Endodermal cell (in vitro differentiated cells): ENCODE data around the gene PSEN2. TPM values are rescaled to one million over a fixed set of nuclear protein-coding genes. Genes with fewer than 3 reads are reported as not detected.

Experiments used
- DNase-seq: peaks from one replicate; pipeline ENCODE4 v3.0.0-alpha.2; 2017
- H3K27ac ChIP-seq: 2 replicates; pipeline ENCODE4 v1.5.1; 2013; ENCODE audit warnings: mild to moderate bottlenecking, low read depth, low read length, moderate library complexity
- H3K27me3 ChIP-seq: 2 replicates; pipeline ENCODE4 v1.6.1; 2013; ENCODE audit warnings: mild to moderate bottlenecking, low read length, moderate library complexity; ENCODE audit not compliant: insufficient read depth, control insufficient read depth, poor library complexity, severe bottlenecking
- H3K36me3 ChIP-seq: 2 replicates; pipeline ENCODE4 v1.7.0; 2013; ENCODE audit warnings: mild to moderate bottlenecking, low read length, moderate library complexity; ENCODE audit not compliant: control insufficient read depth, insufficient read depth
- H3K4me1 ChIP-seq: one replicate; pipeline ENCODE4 v1.7.0; 2013; ENCODE audit warnings: low read length; ENCODE audit not compliant: control insufficient read depth, insufficient read depth
- H3K4me3 ChIP-seq: 2 replicates; pipeline ENCODE4 v1.5.1; 2013; ENCODE audit warnings: mild to moderate bottlenecking, low read length, moderate library complexity
- H3K9ac ChIP-seq: 2 replicates; pipeline ENCODE4 v1.6.1; 2013; ENCODE audit warnings: mild to moderate bottlenecking, low read length, moderate library complexity; ENCODE audit not compliant: poor library complexity, severe bottlenecking; ENCODE audit errors: extremely low read depth
- H3K9me3 ChIP-seq: 2 replicates; pipeline ENCODE4 v1.6.1; 2013; ENCODE audit warnings: mild to moderate bottlenecking, low read length, moderate library complexity; ENCODE audit not compliant: control insufficient read depth
- H3K27ac Mint-ChIP-seq: 2 replicates; pipeline ENCODE4 v1.8.0; 2020; ENCODE audit warnings: mixed read lengths
- H3K27me3 Mint-ChIP-seq: 2 replicates; pipeline ENCODE4 v1.8.0; 2021; ENCODE audit warnings: mild to moderate bottlenecking, mixed read lengths; ENCODE audit not compliant: insufficient read depth
- H3K36me3 Mint-ChIP-seq: 2 replicates; pipeline ENCODE4 v1.8.0; 2020; ENCODE audit warnings: low read depth, mixed read lengths
- H3K4me1 Mint-ChIP-seq: 2 replicates; pipeline ENCODE4 v1.8.0; 2020; ENCODE audit warnings: mixed read lengths
- H3K4me3 Mint-ChIP-seq: 2 replicates; pipeline ENCODE4 v1.8.0; 2020; ENCODE audit warnings: mild to moderate bottlenecking, moderate library complexity, mixed read lengths
- H3K9me3 Mint-ChIP-seq: 2 replicates; pipeline ENCODE4 v1.8.0; 2020; ENCODE audit warnings: mild to moderate bottlenecking, mixed read lengths
- CTCF ChIP-seq: fragments of 200-600 bp; sonication (generic); conservative IDR thresholded peaks from 2 replicates; pipeline ENCODE4 v1.5.0; 2021; ENCODE audit warnings: antibody characterized with exemption, mild to moderate bottlenecking
- WGBS, 2 experiments: methylation state at CpG; one replicate each; pipeline versions ENCODE4 v1.1.5 to v1.1.7; 2013; ENCODE audit warnings: missing lambda C conversion rate in 2 of 2, mixed read lengths in 1 of 2; ENCODE audit not compliant: insufficient coverage in 1 of 2, insufficient read length in 1 of 2; 5-methylcytosine and 5-hydroxymethylcytosine counted together
- total RNA-seq, 2 donors: library from RNA; stranded (reverse); fragmentation: NEBNext Ultra II Directional in 1 of 2; extraction: Animal tissue kit (Norgen Biotek cat#: 25700) in 1 of 2; gene quantifications; 2 replicates in 1 of 2; 3 replicates in 1 of 2; pipeline ENCODE4 v1.2.1, GENCODE V29; 2021

Gene PSEN2
- total RNA-seq, 2 donors from 2014 or later: 21.5 to 25.2 TPM

GRCh38 chr1:226865590-226865989 is 4.8 kb upstream of the PSEN2 start:
- Mint-ChIP-seq H3K4me1 (peaks cover 12% of the 10 kb centered on the region), H3K27me3 (peaks cover 3% of the 10 kb centered on the region), H3K4me3 (no peak overlapping the region), H3K9me3 (no peaks in the 10 kb centered on the region), H3K27ac (no peak overlapping the region), H3K36me3 (no peaks in the 10 kb centered on the region)
- no peak overlapping the region for H3K9ac ChIP-seq
- H3K4me1 ChIP-seq: no peaks in the 10 kb centered on the region
- H3K4me3 ChIP-seq: no peak overlapping the region
- DNase-seq: no peak
- H3K9me3 ChIP-seq: no peaks in the 10 kb centered on the region
- H3K27me3 ChIP-seq: no peaks in the 10 kb centered on the region
- no peak for TF ChIP-seq CTCF
- WGBS, 2 experiments: 95 to 100% methylated on average over 1 to 4 of the region's 4 CpGs
- H3K27ac ChIP-seq: no peak overlapping the region
- no peaks in the 10 kb centered on the region for H3K36me3 ChIP-seq

- no peaks in the 10 kb centered on the region for H3K9me3 Mint-ChIP-seq
- peaks cover 5% of the 10 kb centered on the region for H3K27me3 ChIP-seq
- no peaks in the 10 kb centered on the region for H3K36me3 Mint-ChIP-seq
- H3K4me1 ChIP-seq: peaks cover 4% of the 10 kb centered on the region
- H3K27ac Mint-ChIP-seq: peak overlapping the region; percentile 70
- WGBS, 2 experiments: 79 to 100% methylated on average over 1 to 6 of the region's 6 CpGs
- no peak overlapping the region for H3K4me3 Mint-ChIP-seq
- H3K9ac ChIP-seq: no peak overlapping the region
- H3K27ac ChIP-seq: no peak overlapping the region
- TF ChIP-seq CTCF: no peak
- H3K4me3 ChIP-seq: no peak overlapping the region
- peaks cover 23% of the 10 kb centered on the region for H3K4me1 Mint-ChIP-seq
- H3K9me3 ChIP-seq: no peaks in the 10 kb centered on the region
- peak; percentile 68 for DNase-seq
- H3K36me3 ChIP-seq: no peaks in the 10 kb centered on the region
- H3K27me3 Mint-ChIP-seq: peaks cover 12% of the 10 kb centered on the region
Observed at GRCh38 chr1:226867461-226868054, 2.9 kb upstream of the PSEN2 start.

- TF ChIP-seq CTCF: no peak
Observed at GRCh38 chr1:226868726-226869125, 1.7 kb upstream of the PSEN2 start.

More at GRCh38 chr1:226868726-226869125, 1.7 kb upstream of the PSEN2 start:
- Histone ChIP-seq H3K4me1 (peaks cover 4% of the 10 kb centered on the region), H3K9me3 (no peaks in the 10 kb centered on the region), H3K27ac (no peak overlapping the region), H3K27me3 (peaks cover 5% of the 10 kb centered on the region), H3K9ac (no peak overlapping the region), H3K36me3 (no peaks in the 10 kb centered on the region), H3K4me3 (no peak overlapping the region)
- Mint-ChIP-seq H3K4me3 (no peak overlapping the region), H3K36me3 (no peaks in the 10 kb centered on the region), H3K4me1 (peaks cover 20% of the 10 kb centered on the region), H3K27ac (no peak overlapping the region), H3K27me3 (peaks cover 12% of the 10 kb centered on the region), H3K9me3 (no peaks in the 10 kb centered on the region)
- 80 to 100% methylated on average over 1 of the region's 1 CpG for WGBS, 2 experiments
- DNase-seq: no peak
